B cell (primary cell): ENCODE measurements around the gene AP1S3. TPM values are rescaled to one million over a fixed set of nuclear protein-coding genes. Genes with fewer than 3 reads are reported as not detected.

Experiments
- ATAC-seq: fragments of 200-7000 bp; cut with Tn5 transposase; one replicate; pipeline ENCODE4 v1.10.0; 2021; ENCODE audit warnings: low read depth, mild to moderate bottlenecking, moderate number of reproducible peaks, moderate library complexity
- CTCF ChIA-PET: fragments of 350-600 bp; sonication (Branson Sonifier 250); formaldehyde crosslinking; loops from one replicate; lab custom pipeline; 2021; ENCODE audit warnings: antibody characterized with exemption, inconsistent platforms; lab: Charles Lee
- POLR2A ChIA-PET: fragments of 350-600 bp; sonication (Branson Sonifier 250); formaldehyde crosslinking; loops from one replicate; lab custom pipeline; 2021; ENCODE audit warnings: antibody characterized with exemption; lab: Charles Lee
- DNase-seq: peaks from one replicate; pipeline ENCODE4 v3.0.0; 2013
- H2AFZ ChIP-seq: 2 replicates; pipeline ENCODE4 v1.6.1; 2012; ENCODE audit warnings: mild to moderate bottlenecking, low read depth, low read length; ENCODE audit not compliant: insufficient read depth, poor library complexity, severe bottlenecking
- H3K27ac ChIP-seq, 2 donors: 1 replicate in 1 of 2; 2 replicates in 1 of 2; pipeline ENCODE4 v1.5.1; 2012 to 2013; ENCODE audit warnings: low read length in 2 of 2, mild to moderate bottlenecking in 2 of 2, moderate library complexity in 1 of 2
- H3K27me3 ChIP-seq, 4 experiments: fragments of 200-600 bp in 1 of 4; sonication (generic) in 1 of 4; replicated peaks in 1 of 4; 1 replicate in 2 of 4; 2 replicates in 2 of 4; pipeline versions ENCODE4 v1.6.1 to v1.7.0; 2013 to 2016; ENCODE audit warnings: low read length in 3 of 4, mild to moderate bottlenecking in 2 of 4, mixed read lengths in 1 of 4, moderate library complexity in 1 of 4; ENCODE audit not compliant: insufficient read depth in 4 of 4, control insufficient read depth in 3 of 4; ENCODE audit errors: control extremely low read depth in 1 of 4
- H3K36me3 ChIP-seq, 2 experiments: replicated peaks in 1 of 2; 1 replicate in 1 of 2; 2 replicates in 1 of 2; pipeline versions ENCODE4 v1.6.1 to v1.7.1; 2013; ENCODE audit warnings: low read length in 1 of 2; ENCODE audit not compliant: insufficient read depth in 2 of 2, control insufficient read depth in 1 of 2; ENCODE audit errors: control extremely low read depth in 1 of 2, extremely low read depth in 1 of 2
- H3K4me1 ChIP-seq, 2 donors: fragments of 200-600 bp in 1 of 2; sonication (generic) in 1 of 2; 1 replicate in 1 of 2; 2 replicates in 1 of 2; pipeline versions ENCODE4 v1.5.1 to v1.6.1; 2013 to 2017; ENCODE audit warnings: low read length in 2 of 2; ENCODE audit not compliant: control insufficient read depth in 2 of 2, insufficient read depth in 2 of 2
- H3K4me2 ChIP-seq: replicated peaks from 2 replicates; pipeline ENCODE3; 2012; ENCODE audit warnings: mild to moderate bottlenecking, low read depth, low read length; ENCODE audit not compliant: poor library complexity, severe bottlenecking
- H3K4me3 ChIP-seq, 5 experiments: fragments of 200-600 bp in 1 of 5; sonication (generic) in 1 of 5; 1 replicate in 3 of 5; 2 replicates in 2 of 5; pipeline versions ENCODE4 v1.5.1 to v1.7.0; 2011 to 2016; ENCODE audit warnings: low read length in 4 of 5, mild to moderate bottlenecking in 4 of 5, low read depth in 2 of 5, control low read depth in 1 of 5, moderate library complexity in 1 of 5; ENCODE audit not compliant: insufficient read depth in 1 of 5; ENCODE audit errors: control extremely low read depth in 1 of 5, extremely low read depth in 1 of 5
- H3K79me2 ChIP-seq: fragments of 200-600 bp; sonication (generic); one replicate; pipeline ENCODE4 v1.6.0; 2016; ENCODE audit warnings: low read length; ENCODE audit not compliant: control insufficient read depth, insufficient read depth
- H3K9ac ChIP-seq: fragments of 200-600 bp; sonication (generic); 2 replicates; pipeline ENCODE4 v1.6.1; 2017; ENCODE audit warnings: mild to moderate bottlenecking, low read length, moderate library complexity
- H3K9me3 ChIP-seq, 3 donors: one replicate each; pipeline versions ENCODE4 v1.6.1 to v1.7.1; 2013; ENCODE audit warnings: low read length in 2 of 3; ENCODE audit not compliant: control insufficient read depth in 2 of 3, insufficient read depth in 1 of 3; ENCODE audit errors: control extremely low read depth in 1 of 3
- H4K20me1 ChIP-seq: 2 replicates; pipeline ENCODE4 v1.6.0; 2012; ENCODE audit warnings: mild to moderate bottlenecking, low read length; ENCODE audit not compliant: insufficient read depth, control insufficient read depth, poor library complexity, severe bottlenecking
- H3K27ac Mint-ChIP-seq: one replicate; pipeline ENCODE4 v1.8.0; 2021; ENCODE audit warnings: mixed read lengths
- H3K27me3 Mint-ChIP-seq: one replicate; pipeline ENCODE4 v1.8.0; 2021; ENCODE audit warnings: mixed read lengths
- H3K4me1 Mint-ChIP-seq: one replicate; pipeline ENCODE4 v1.8.0; 2021; ENCODE audit warnings: mixed read lengths
- H3K4me3 Mint-ChIP-seq: one replicate; pipeline ENCODE4 v1.8.0; 2021; ENCODE audit warnings: mixed read lengths
- H3K9me3 Mint-ChIP-seq: one replicate; pipeline ENCODE4 v1.8.0; 2022; ENCODE audit warnings: mixed read lengths; ENCODE audit not compliant: insufficient read depth
- CTCF ChIP-seq: fragments of 200-600 bp; IDR thresholded peaks from one replicate; pipeline ENCODE4 v1.8.0; 2022; ENCODE audit warnings: antibody characterized with exemption, mild to moderate bottlenecking
- EZH2 ChIP-seq: IDR thresholded peaks from 2 replicates; pipeline ENCODE4 v1.6.1; 2012; ENCODE audit warnings: borderline replicate concordance, low read depth, mild to moderate bottlenecking, moderate library complexity, low read length; ENCODE audit not compliant: insufficient read depth, poor library complexity, severe bottlenecking
- WGBS: methylation state at CpG from one replicate; pipeline ENCODE4 v1.1.5; 2013; ENCODE audit warnings: missing lambda C conversion rate; ENCODE audit not compliant: insufficient coverage; 5-methylcytosine and 5-hydroxymethylcytosine counted together
- intact Hi-C: fragments of 100-400 bp; cut with micrococcal nuclease; formaldehyde crosslinking; loops from one replicate; pipeline ENCODE4 v1.10.0; 2022
- polyA plus RNA-seq: library from polyadenylated mRNA; depleted of rRNA; stranded (reverse); fragments of >200 nt; gene quantifications from 2 replicates; pipeline ENCODE4 v1.2.3, GENCODE V29; 2012
- total RNA-seq, 2 donors: library from RNA; stranded (reverse); fragments of 120-200 nt in 1 of 2; gene quantifications; 1 replicate in 1 of 2; 2 replicates in 1 of 2; pipeline versions ENCODE4 v1.2.3 to v1.2.4, GENCODE V29; 2013 to 2022

The AP1S3 gene
- total and polyA plus RNA-seq, 2 donors (not counting 1 experiment from before 2014, with no cell fraction given): 7.2 to 41.4 TPM

- Histone ChIP-seq H3K9me3 (no peaks in the 10 kb centered on the region), H3K4me2 (no peak overlapping the region), H3K4me3 (no peak overlapping the region), H2AFZ (no peak overlapping the region), H3K4me1 (peaks cover 0 to 4% of the 10 kb centered on the region in 2 donors), H3K79me2 (no peaks in the 10 kb centered on the region), H3K9ac (no peak overlapping the region), H4K20me1 (no peaks in the 10 kb centered on the region), H3K27me3 (no peaks in the 10 kb centered on the region), H3K36me3 (no peaks in the 10 kb centered on the region), H3K27ac (no peak overlapping the region)
- H3K9me3 Mint-ChIP-seq: no peaks in the 10 kb centered on the region
- H3K4me3 Mint-ChIP-seq: no peak overlapping the region
- peaks cover 6% of the 10 kb centered on the region for H3K4me1 Mint-ChIP-seq
- DNase-seq: no peak
- H3K27ac Mint-ChIP-seq: no peak overlapping the region
- POLR2A ChIA-PET: no interaction called here
- CTCF ChIA-PET: interaction anchor here (0.6 to 1.4 kb wide), 3 partner anchors 11 to 208 kb away, joined by 4 to 5 read pairs (median 4); no protein-coding TSS in a partner anchor
- ATAC-seq: no peak
- intact Hi-C loops: no loop called here
- 94% methylated on average over 3 of the region's 4 CpGs for WGBS
- no peak for TF ChIP-seq CTCF
- no peak for TF ChIP-seq EZH2
- H3K27me3 Mint-ChIP-seq: no peaks in the 10 kb centered on the region
These were observed 112.5 kb downstream of the AP1S3 start for GRCh38 chr2:223724861-223725260.

GRCh38 chr2:223723954-223724411, 113.4 kb downstream of the AP1S3 start:
- H3K9ac ChIP-seq: no peak overlapping the region
- no peaks in the 10 kb centered on the region for H4K20me1 ChIP-seq
- peaks cover 0 to 4% of the 10 kb centered on the region in 2 donors for H3K4me1 ChIP-seq
- 90% methylated on average over 3 of the region's 5 CpGs for WGBS
- H3K4me2 ChIP-seq: no peak overlapping the region
- intact Hi-C loops: no loop called here
- no peak overlapping the region for H3K4me3 ChIP-seq
- no peak for DNase-seq
- H2AFZ ChIP-seq: no peak overlapping the region
- no peak for ATAC-seq
- POLR2A ChIA-PET: no interaction called here
- H3K27me3 ChIP-seq: no peaks in the 10 kb centered on the region
- Mint-ChIP-seq H3K4me3 (no peak overlapping the region), H3K9me3 (no peaks in the 10 kb centered on the region), H3K4me1 (peaks cover 6% of the 10 kb centered on the region), H3K27ac (no peak overlapping the region), H3K27me3 (no peaks in the 10 kb centered on the region)
- H3K36me3 ChIP-seq: no peaks in the 10 kb centered on the region
- H3K79me2 ChIP-seq: no peaks in the 10 kb centered on the region
- CTCF ChIA-PET: interaction anchor here (1.4 kb wide), 1 partner anchor 12 kb away, joined by 4 read pairs; no protein-coding TSS in a partner anchor
- no peak overlapping the region for H3K27ac ChIP-seq
- H3K9me3 ChIP-seq: no peaks in the 10 kb centered on the region
- TF ChIP-seq EZH2: no peak
